ENCODE data around the gene PPP1CA.

The PPP1CA gene

GRCh38 chr11:67401495-67402191 lies at the start of gene PPP1CA:
Gene PPP1CA (minus strand): TSS chr11:67401858. CDS start chr11:67401782, 76 bp downstream.
- DNase-seq (ENCODE audit: low read depth) = peak; percentile 96

- no peak for DNase-seq (ENCODE audit: low read depth)
Observed at GRCh38 chr11:67450796-67451657, 49.4 kb upstream of the PPP1CA start.

- DNase-seq (ENCODE audit: low read depth) = no peak
Observed at GRCh38 chr11:67449116-67449844, 47.6 kb upstream of the PPP1CA start.

- DNase-seq (ENCODE audit: low read depth) = no peak
Observed at GRCh38 chr11:67448220-67448609, 46.6 kb upstream of the PPP1CA start.

- no peak for DNase-seq (ENCODE audit: low read depth)
Observed at GRCh38 chr11:67445515-67445914, 43.9 kb upstream of the PPP1CA start.

GRCh38 chr11:67442504-67443404 lies 41.1 kb upstream of the PPP1CA start:
- no peak for DNase-seq (ENCODE audit: low read depth)

GRCh38 chr11:67441731-67442351 lies 40.2 kb upstream of the PPP1CA start:
- no peak for DNase-seq (ENCODE audit: low read depth)

GRCh38 chr11:67441098-67441563 lies 39.5 kb upstream of the PPP1CA start:
- no peak for DNase-seq (ENCODE audit: low read depth)

- no peak for DNase-seq (ENCODE audit: low read depth)
Observed at GRCh38 chr11:67440229-67441097, 38.8 kb upstream of the PPP1CA start.

GRCh38 chr11:67439321-67440228 lies 37.9 kb upstream of the PPP1CA start:
- no peak for DNase-seq (ENCODE audit: low read depth)

- no peak for DNase-seq (ENCODE audit: low read depth)
Observed at GRCh38 chr11:67438158-67438902, 36.7 kb upstream of the PPP1CA start.

- no peak for DNase-seq (ENCODE audit: low read depth)
Observed at GRCh38 chr11:67437809-67438157, 36.1 kb upstream of the PPP1CA start.

GRCh38 chr11:67437082-67437808 lies 35.6 kb upstream of the PPP1CA start, which contains the start of gene PTPRCAP:
Gene PTPRCAP (minus strand): TSS chr11:67437682. CDS start chr11:67437619, 63 bp downstream.
- DNase-seq (ENCODE audit: low read depth) = no peak

- no peak for DNase-seq (ENCODE audit: low read depth)
Observed at GRCh38 chr11:67436459-67437081, 34.9 kb upstream of the PPP1CA start.

- DNase-seq (ENCODE audit: low read depth) = no peak
Observed at GRCh38 chr11:67435727-67436458, 34.2 kb upstream of the PPP1CA start.

GRCh38 chr11:67435031-67435726 lies 33.5 kb upstream of the PPP1CA start:
- DNase-seq (ENCODE audit: low read depth) = no peak

All from stimulated activated CD8-positive, alpha-beta memory T cell treated with anti-CD3 and anti-CD28 coated beads, Interleukin-15, amount 100 ng/mL, for 24 hours (primary cell).